HEK293 (cell line): Measurements from ENCODE around the gene SPIRE1.

ENCODE experiments used
- CTCF ChIP-seq: fragments of 450-650 bp; formaldehyde crosslinking; IDR thresholded peaks from 2 replicates; pipeline ENCODE4 v1.5.1; 2016; ENCODE audit warnings: missing biosample characterization, missing genetic modification characterization
- REST ChIP-seq: fragments of 450-650 bp; formaldehyde crosslinking; IDR thresholded peaks from 2 replicates; pipeline ENCODE4 v1.5.1; 2016; ENCODE audit warnings: missing biosample characterization, missing genetic modification characterization
- ZNF24 ChIP-seq: fragments of 450-650 bp; formaldehyde crosslinking; IDR thresholded peaks from 2 replicates; pipeline ENCODE4 v1.5.1; 2016; ENCODE audit warnings: missing biosample characterization, missing genetic modification characterization
- ZNF548 ChIP-seq: fragments of 450-650 bp; formaldehyde crosslinking; IDR thresholded peaks from 2 replicates; pipeline ENCODE4 v1.5.1; 2016; ENCODE audit warnings: missing biosample characterization, missing genetic modification characterization

GRCh38 chr18:12449051-12449785, 208.7 kb downstream of the SPIRE1 start:
- no peak for TF ChIP-seq REST (tag by site-specific recombination)
- no peak for TF ChIP-seq CTCF (tag by site-specific recombination)
- no peak for TF ChIP-seq ZNF548 (tag by site-specific recombination)
- no peak for TF ChIP-seq ZNF24 (tag by site-specific recombination)
